ENCODE data around the gene FGD4.

The FGD4 gene

DNA sequence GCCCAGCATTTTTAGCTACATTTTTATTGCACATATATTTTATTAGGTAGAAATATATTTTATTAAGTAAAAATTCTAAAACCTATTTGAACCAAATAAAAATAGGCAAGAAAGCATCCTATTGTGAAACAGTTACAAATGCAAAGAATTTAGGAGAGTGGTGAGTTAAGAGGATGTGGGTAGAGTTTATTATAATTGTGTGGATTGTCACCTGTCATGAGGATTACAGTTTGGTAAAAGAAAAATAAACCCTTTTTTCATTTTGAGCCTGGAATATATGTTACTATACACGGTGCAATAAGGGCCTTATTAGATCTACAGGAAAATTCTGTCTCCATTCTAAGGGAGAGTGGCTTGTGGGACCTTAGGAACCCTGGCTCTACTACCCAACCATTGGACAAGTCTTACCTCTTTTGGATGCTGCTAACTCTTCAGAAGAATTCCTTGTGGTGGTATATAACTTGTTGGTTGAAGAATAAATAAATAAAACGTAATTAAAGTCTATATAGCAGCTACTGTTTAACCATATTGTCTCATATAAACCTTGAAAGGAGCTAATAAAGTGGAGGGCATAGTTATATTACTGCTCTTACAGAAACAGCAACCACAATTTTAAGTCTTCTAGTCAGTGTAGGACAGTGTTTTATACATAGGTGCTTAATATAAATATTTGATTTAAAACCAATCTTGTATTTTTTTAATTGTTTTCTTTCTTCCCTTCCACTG, 67.8 kb downstream of the FGD4 start:
- DNase-seq (ENCODE audit: low read depth): no peak
- TF ChIP-seq, protein P1, sequence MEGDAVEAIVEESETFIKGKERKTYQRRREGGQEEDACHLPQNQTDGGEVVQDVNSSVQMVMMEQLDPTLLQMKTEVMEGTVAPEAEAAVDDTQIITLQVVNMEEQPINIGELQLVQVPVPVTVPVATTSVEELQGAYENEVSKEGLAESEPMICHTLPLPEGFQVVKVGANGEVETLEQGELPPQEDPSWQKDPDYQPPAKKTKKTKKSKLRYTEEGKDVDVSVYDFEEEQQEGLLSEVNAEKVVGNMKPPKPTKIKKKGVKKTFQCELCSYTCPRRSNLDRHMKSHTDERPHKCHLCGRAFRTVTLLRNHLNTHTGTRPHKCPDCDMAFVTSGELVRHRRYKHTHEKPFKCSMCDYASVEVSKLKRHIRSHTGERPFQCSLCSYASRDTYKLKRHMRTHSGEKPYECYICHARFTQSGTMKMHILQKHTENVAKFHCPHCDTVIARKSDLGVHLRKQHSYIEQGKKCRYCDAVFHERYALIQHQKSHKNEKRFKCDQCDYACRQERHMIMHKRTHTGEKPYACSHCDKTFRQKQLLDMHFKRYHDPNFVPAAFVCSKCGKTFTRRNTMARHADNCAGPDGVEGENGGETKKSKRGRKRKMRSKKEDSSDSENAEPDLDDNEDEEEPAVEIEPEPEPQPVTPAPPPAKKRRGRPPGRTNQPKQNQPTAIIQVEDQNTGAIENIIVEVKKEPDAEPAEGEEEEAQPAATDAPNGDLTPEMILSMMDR (IDR thresholded peaks at IDR 0.05; ENCODE audit: low read depth, low read length): no peak
- TF ChIP-seq POLR2A (IDR thresholded peaks at IDR 0.05; ENCODE audit: extremely low read depth, insufficient read length) (no peak), MAX (IDR thresholded peaks at IDR 0.05; ENCODE audit: low read depth, low read length) (no peak), MYC (IDR thresholded peaks at IDR 0.05; ENCODE audit: low read depth, low read length) (no peak)
- no peak overlapping the region for H3K4me3 ChIP-seq (ENCODE audit: low read depth, low read length)

- DNase-seq (ENCODE audit: low read depth): no peak
- no peak for TF ChIP-seq MAX (IDR thresholded peaks at IDR 0.05; ENCODE audit: low read depth, low read length)
- TF ChIP-seq, protein P1 (IDR thresholded peaks at IDR 0.05; ENCODE audit: low read depth, low read length): no peak
- no peak for TF ChIP-seq POLR2A (IDR thresholded peaks at IDR 0.05; ENCODE audit: extremely low read depth, insufficient read length)
- no peak for TF ChIP-seq MYC (IDR thresholded peaks at IDR 0.05; ENCODE audit: low read depth, low read length)
- H3K4me3 ChIP-seq (ENCODE audit: low read depth, low read length): no peak overlapping the region
Measured at GRCh38 chr12:32467959-32468863, 68.9 kb downstream of the FGD4 start.

DNA sequence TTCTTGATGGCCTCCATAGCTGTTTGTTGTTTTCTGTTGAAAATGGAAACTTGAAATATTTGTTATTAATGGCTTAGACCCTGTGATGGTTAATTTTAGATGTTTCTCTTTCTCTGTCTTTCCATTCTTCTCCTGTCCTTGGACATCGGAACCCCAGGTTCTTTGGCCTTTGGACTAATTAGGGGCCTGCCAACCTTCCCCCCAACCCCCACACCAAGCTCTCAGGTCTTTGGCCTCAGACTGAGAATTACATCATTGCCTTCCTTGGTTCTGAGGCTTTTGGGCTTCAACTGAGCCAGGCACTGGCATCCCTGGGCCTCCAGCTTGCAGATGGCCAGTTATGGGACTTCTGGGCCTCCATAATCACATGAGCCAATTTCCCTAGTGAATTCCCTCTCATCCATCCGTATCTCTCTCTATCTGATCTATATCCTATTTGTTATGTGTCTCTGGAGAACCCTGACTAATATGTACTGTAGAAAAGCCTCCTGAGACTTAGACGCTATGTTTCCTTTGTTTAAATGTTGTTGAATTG, 71.6 kb downstream of the FGD4 start:
- no peak overlapping the region for H3K4me3 ChIP-seq (ENCODE audit: low read depth, low read length)
- no peak for DNase-seq (ENCODE audit: low read depth)
- no peak for TF ChIP-seq MAX (IDR thresholded peaks at IDR 0.05; ENCODE audit: low read depth, low read length)
- TF ChIP-seq POLR2A (IDR thresholded peaks at IDR 0.05; ENCODE audit: extremely low read depth, insufficient read length): no peak
- no peak for TF ChIP-seq MYC (IDR thresholded peaks at IDR 0.05; ENCODE audit: low read depth, low read length)
- TF ChIP-seq, protein P1 (IDR thresholded peaks at IDR 0.05; ENCODE audit: low read depth, low read length): no peak

DNA sequence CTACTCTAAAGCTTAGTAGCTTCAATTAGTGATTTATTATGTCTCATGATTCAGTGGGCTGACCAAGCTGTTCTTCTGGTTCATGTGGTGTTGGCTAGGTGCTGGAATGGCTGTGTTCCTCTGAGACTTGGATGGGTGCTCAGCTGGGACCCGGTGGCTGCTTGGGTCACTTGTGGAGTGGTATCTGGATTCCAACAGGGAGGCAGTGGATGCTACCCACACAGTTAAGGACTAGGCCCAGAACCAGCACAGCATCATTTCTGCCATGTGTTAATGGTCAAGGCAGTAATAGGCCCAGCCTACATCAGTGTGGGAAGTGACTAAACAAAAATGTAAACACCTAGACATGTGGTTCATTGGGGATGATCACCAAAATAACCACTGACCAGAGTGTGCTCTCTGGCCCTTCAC, 72.2 kb downstream of the FGD4 start:
- no peak for DNase-seq (ENCODE audit: low read depth)
- TF ChIP-seq MYC (IDR thresholded peaks at IDR 0.05; ENCODE audit: low read depth, low read length) (no peak), POLR2A (IDR thresholded peaks at IDR 0.05; ENCODE audit: extremely low read depth, insufficient read length) (no peak), MAX (IDR thresholded peaks at IDR 0.05; ENCODE audit: low read depth, low read length) (no peak)
- TF ChIP-seq, protein P1 (IDR thresholded peaks at IDR 0.05; ENCODE audit: low read depth, low read length): no peak
- no peak overlapping the region for H3K4me3 ChIP-seq (ENCODE audit: low read depth, low read length)

- H3K4me3 ChIP-seq (ENCODE audit: low read depth, low read length): no peak overlapping the region
- DNase-seq (ENCODE audit: low read depth): no peak
Measured at GRCh38 chr12:32475724-32476123, 76.4 kb downstream of the FGD4 start.

More at GRCh38 chr12:32475724-32476123, 76.4 kb downstream of the FGD4 start:
- TF ChIP-seq POLR2A (IDR thresholded peaks at IDR 0.05; ENCODE audit: extremely low read depth, insufficient read length) (no peak), MYC (IDR thresholded peaks at IDR 0.05; ENCODE audit: low read depth, low read length) (no peak), MAX (IDR thresholded peaks at IDR 0.05; ENCODE audit: low read depth, low read length) (no peak)
- TF ChIP-seq, protein P1 (IDR thresholded peaks at IDR 0.05; ENCODE audit: low read depth, low read length): no peak

Measured in NB4 (cell line).